K562 (cell line): Measurements from ENCODE around the gene CSMD2. TPM values are rescaled to one million over a fixed set of nuclear protein-coding genes. Genes with fewer than 3 reads are reported as not detected.

ENCODE experiments used
- ATAC-seq: fragments of 200-7000 bp; cut with Tn5 transposase; 3 replicates; pipeline ENCODE4 v1.9.1; 2020; ENCODE audit warnings: moderate library complexity
- BruUV-seq: library from RNA; stranded (reverse); fragments of 400-500 nt; replicated peaks from 2 replicates; lab custom pipeline; 2021; lab: Mats Ljungman, UMichigan
- CTCF ChIA-PET: fragments of 300-600 bp; formaldehyde crosslinking; extraction: SDS; loops from one replicate; lab custom pipeline; 2021; ENCODE audit warnings: low intra/inter-chr PET ratio; lab: Yijun Ruan, JAX
- POLR2A ChIA-PET: fragments of 300-600, 350-650 bp; sonication (Branson Sonifier 250); formaldehyde crosslinking; extraction: SDS; loops from one replicate; lab custom pipeline; 2021; ENCODE audit warnings: antibody characterized with exemption, inconsistent platforms; lab: Yijun Ruan, JAX
- DNase-seq, 4 experiments: peaks; one replicate each; pipeline versions ENCODE4 v3.0.0 to v3.0.0-alpha.2; 2011 to 2018; ENCODE audit warnings: low spot score in 3 of 4, mixed read lengths in 3 of 4; ENCODE audit errors: extremely low read depth in 1 of 4
- FAIRE-seq: peaks from 2 replicates; lab custom pipeline; 2011; peaks lifted over from hg19 to GRCh38; lab: Jason Lieb, UNC
- H2AFZ ChIP-seq: 2 replicates; pipeline ENCODE4 v1.6.0; 2011; ENCODE audit warnings: low read depth, low read length, control low read depth, inconsistent platforms
- H3K27ac ChIP-seq: fragments of 200-600 bp; 3 replicates; pipeline ENCODE4 v1.8.0; 2011; ENCODE audit warnings: low read depth, mild to moderate bottlenecking, control low read depth, inconsistent platforms, low read length, moderate library complexity, mixed read lengths; ENCODE audit errors: extremely low read depth
- H3K27me3 ChIP-seq, 2 experiments: fragments of 300-600 bp in 1 of 2; 2 replicates in 1 of 2; 3 replicates in 1 of 2; pipeline versions ENCODE4 v1.6.0 to v1.8.0; 2011; ENCODE audit warnings: inconsistent platforms in 2 of 2, low read length in 2 of 2, mild to moderate bottlenecking in 1 of 2, mixed read lengths in 1 of 2, moderate library complexity in 1 of 2; ENCODE audit not compliant: control insufficient read depth in 2 of 2, insufficient read depth in 2 of 2
- H3K36me3 ChIP-seq: fragments of 300-600 bp; 3 replicates; pipeline ENCODE4 v1.8.0; 2011; ENCODE audit warnings: mild to moderate bottlenecking, low read length, inconsistent platforms; ENCODE audit not compliant: control insufficient read depth, insufficient read depth
- H3K4me1 ChIP-seq, 2 experiments: fragments of 200-600 bp in 1 of 2; replicated peaks in 1 of 2; 2 replicates in 1 of 2; 3 replicates in 1 of 2; pipeline versions ENCODE4 v1.5.1 to v1.8.0; 2011; ENCODE audit warnings: inconsistent platforms in 2 of 2, low read length in 2 of 2, mild to moderate bottlenecking in 1 of 2, mixed read lengths in 1 of 2, moderate library complexity in 1 of 2; ENCODE audit not compliant: control insufficient read depth in 2 of 2, insufficient read depth in 2 of 2
- H3K4me2 ChIP-seq: 2 replicates; pipeline ENCODE4 v1.6.1; 2011; ENCODE audit warnings: low read length, control low read depth, inconsistent platforms, mixed read lengths; ENCODE audit not compliant: insufficient read depth
- H3K4me3 ChIP-seq: fragments of 200-600 bp; sonication (generic), shearing (Covaris generic); 2 replicates; pipeline ENCODE4 v1.5.1; 2016; ENCODE audit warnings: control low read depth, inconsistent platforms
- H3K79me2 ChIP-seq: fragments of 200-600 bp; 3 replicates; pipeline ENCODE4 v1.8.0; 2011; ENCODE audit warnings: low read length, inconsistent platforms; ENCODE audit not compliant: control insufficient read depth, insufficient read depth
- H3K9ac ChIP-seq, 2 experiments: 2 replicates each; pipeline versions ENCODE4 v1.6.0 to v1.6.1; 2011; ENCODE audit warnings: low read depth in 2 of 2, low read length in 2 of 2, control low read depth in 1 of 2, inconsistent platforms in 1 of 2, mild to moderate bottlenecking in 1 of 2, mixed read lengths in 1 of 2; ENCODE audit not compliant: insufficient read depth in 1 of 2
- H3K9me1 ChIP-seq: one replicate; pipeline ENCODE4 v1.6.0; 2011; ENCODE audit warnings: inconsistent platforms, mild to moderate bottlenecking, low read length, moderate library complexity; ENCODE audit not compliant: control insufficient read depth, insufficient read depth
- H3K9me3 ChIP-seq: replicated peaks from 2 replicates; pipeline ENCODE4 v1.5.1; 2011; ENCODE audit warnings: low read depth, low read length, inconsistent platforms; ENCODE audit not compliant: control insufficient read depth, insufficient read depth
- H4K20me1 ChIP-seq: replicated peaks from 2 replicates; pipeline ENCODE4 v1.6.1; 2011; ENCODE audit warnings: low read length, inconsistent platforms, mixed read lengths; ENCODE audit not compliant: control insufficient read depth, insufficient read depth
- CBFA2T2 ChIP-seq: fragments of 450-650 bp; conservative IDR thresholded peaks from 2 replicates; pipeline ENCODE4 v1.6.1; 2017; ENCODE audit warnings: mild to moderate bottlenecking
- CBX2 ChIP-seq: fragments of 200-600 bp; sonication (generic); IDR thresholded peaks from one replicate; pipeline ENCODE4 v1.6.1; 2012; ENCODE audit warnings: mild to moderate bottlenecking, low read length, inconsistent platforms; ENCODE audit not compliant: insufficient read depth, poor library complexity, severe bottlenecking
- CEBPG ChIP-seq, 3 experiments: fragments of 200-800 bp in 1 of 3; sonication (Bioruptor generic) in 1 of 3; sonication (generic) in 1 of 3; formaldehyde crosslinking in 1 of 3; IDR thresholded peaks in 2 of 3; conservative IDR thresholded peaks in 1 of 3; 2 replicates each; pipeline versions ENCODE4 v1.6.1 to v1.8.0; 2016 to 2022; ENCODE audit warnings: missing compliant biosample characterization in 2 of 3, missing genetic modification characterization in 2 of 3, mild to moderate bottlenecking in 1 of 3, missing genetic modification reagents in 1 of 3
- CHD4 ChIP-seq: fragments of 200-600 bp; sonication (generic); IDR thresholded peaks from 3 replicates; pipeline ENCODE4 v1.6.1; 2012; ENCODE audit warnings: low read depth, mild to moderate bottlenecking, mixed read lengths, low read length, inconsistent platforms; ENCODE audit not compliant: insufficient read depth, insufficient replicate concordance, poor library complexity, severe bottlenecking
- DLX4 ChIP-seq: fragments of 250-450 bp; sonication (Bioruptor Pico); IDR thresholded peaks from 2 replicates; pipeline ENCODE4 v1.6.1; 2021; ENCODE audit warnings: mild to moderate bottlenecking
- EP300 ChIP-seq: IDR thresholded peaks from 2 replicates; pipeline ENCODE4 v1.6.1; 2012; ENCODE audit warnings: low read length, improper control_type of control experiment
- FOXM1 ChIP-seq, 2 experiments: fragments of 450-650 bp in 1 of 2; sonication (generic) in 1 of 2; formaldehyde crosslinking in 1 of 2; IDR thresholded peaks; 2 replicates each; pipeline versions ENCODE4 v1.6.1 to v1.9.0; 2017 to 2022; ENCODE audit warnings: low read depth in 2 of 2, mild to moderate bottlenecking in 2 of 2, missing genetic modification reagents in 1 of 2, moderate library complexity in 1 of 2
- KLF16 ChIP-seq: IDR thresholded peaks from 2 replicates; pipeline ENCODE4 v1.6.1; 2016; ENCODE audit warnings: antibody characterized with exemption
- NELFE ChIP-seq: IDR thresholded peaks from 2 replicates; pipeline ENCODE4 v1.6.1; 2011; ENCODE audit warnings: mild to moderate bottlenecking; ENCODE audit not compliant: insufficient read depth, insufficient read length
- POLR2AphosphoS5 ChIP-seq: IDR thresholded peaks from 2 replicates; pipeline ENCODE4 v1.6.1; 2011; ENCODE audit warnings: mild to moderate bottlenecking, low read depth, low read length, moderate library complexity; ENCODE audit not compliant: control insufficient read depth, insufficient read depth
- POLR2H ChIP-seq: IDR thresholded peaks from 2 replicates; pipeline ENCODE4 v1.6.1; 2016; ENCODE audit warnings: missing genetic modification characterization, low read depth, mild to moderate bottlenecking, control low read depth, missing compliant biosample characterization, moderate library complexity
- TAF15 ChIP-seq: fragments of 200-400 bp; formaldehyde crosslinking; IDR thresholded peaks from 2 replicates; pipeline ENCODE4 v1.6.1; 2017; ENCODE audit warnings: mild to moderate bottlenecking, low read depth, low read length, moderate library complexity
- THAP7 ChIP-seq: fragments of 250-450 bp; sonication (Bioruptor Pico); IDR thresholded peaks from 2 replicates; pipeline ENCODE4 v1.5.0; 2021
- YY1 ChIP-seq, 3 experiments: IDR thresholded peaks; 2 replicates each; pipeline ENCODE4 v1.6.1; 2011; ENCODE audit warnings: low read length in 2 of 3, mild to moderate bottlenecking in 2 of 3, moderate library complexity in 2 of 3, borderline replicate concordance in 1 of 3, control low read depth in 1 of 3, low read depth in 1 of 3; ENCODE audit not compliant: insufficient read depth in 3 of 3, insufficient replicate concordance in 2 of 3, control insufficient read depth in 1 of 3, insufficient read length in 1 of 3; ENCODE audit errors: extremely low read depth in 1 of 3
- ZFP91 ChIP-seq: sonication (generic); formaldehyde crosslinking; IDR thresholded peaks from 2 replicates; pipeline ENCODE4 v1.8.0; 2022; ENCODE audit warnings: mild to moderate bottlenecking, missing genetic modification reagents
- ZNF175 ChIP-seq: fragments of 200-800 bp; sonication (Bioruptor generic); IDR thresholded peaks from 2 replicates; pipeline ENCODE4 v1.6.1; 2016; ENCODE audit warnings: low read depth, mild to moderate bottlenecking, missing genetic modification characterization, missing compliant biosample characterization
- ZNF184 ChIP-seq: sonication (generic); formaldehyde crosslinking; IDR thresholded peaks from 2 replicates; pipeline ENCODE4 v1.5.0; 2020; ENCODE audit warnings: missing genetic modification reagents
- ZNF232 ChIP-seq: sonication (generic); formaldehyde crosslinking; IDR thresholded peaks from 2 replicates; pipeline ENCODE4 v1.8.0; 2022; ENCODE audit warnings: mild to moderate bottlenecking, missing genetic modification reagents
- WGBS: fragments of 100-300 bp; shearing (Covaris generic); methylation state at CpG from one replicate; pipeline ENCODE4 v1.1.6; 2016; ENCODE audit warnings: low coverage, mixed read lengths; ENCODE audit not compliant: insufficient coverage; ENCODE audit errors: missing lambda C conversion rate; 5-methylcytosine and 5-hydroxymethylcytosine counted together
- in situ Hi-C: fragments of 300-500 bp; cut with MboI; formaldehyde crosslinking; loops from 4 replicates; pipeline ENCODE4 v1.15.0; 2018; ENCODE audit warnings: inconsistent platforms, mixed read lengths
- intact Hi-C: fragments of 100-400 bp; cut with micrococcal nuclease; formaldehyde crosslinking; loops from 2 replicates; pipeline ENCODE4 v1.14.2; 2022
- polyA plus RNA-seq, 8 experiments: library from polyadenylated mRNA; depleted of rRNA in 4 of 8; stranded (reverse) in 5 of 8; unstranded in 3 of 8; fragments of >200 nt; fragmentation: Nextera tagmentation in 2 of 8; fragmentation: Illumina TruSeq in 1 of 8; extraction: Ambion mirVana in 2 of 8; extraction: Trizol in 1 of 8; gene quantifications; 2 replicates each; pipeline versions ENCODE4 v1.2.1 to v1.2.3, GENCODE V29; 2011 to 2014; ENCODE audit warnings: inconsistent platforms in 1 of 8, missing spikeins in 1 of 8
- total RNA-seq, 7 experiments: library from RNA; depleted of rRNA in 6 of 7; stranded (reverse); fragments of >200 nt in 6 of 7; fragmentation: Illumina TruSeq in 2 of 7; extraction: Trizol in 2 of 7; gene quantifications; 2 replicates each; pipeline versions ENCODE4 v1.2.1 to v1.2.3, GENCODE V29; 2011 to 2021; ENCODE audit warnings: low replicate concordance in 1 of 7

CSMD2 gene
- total and polyA plus RNA-seq, 9 of the 15 experiments (the other 6 are each of a cell fraction or from before 2014, with no cell fraction given) = not detected

GRCh38 chr1:33682371-33682770 lies 482.7 kb downstream of the CSMD2 start (continued):
- TF ChIP-seq ZNF175 (CRISPR knock-in tag) (no peak), CHD4 (no peak), CBX2 (no peak), CEBPG (CRISPR knock-in tag; IDR thresholded peaks at IDR 0.05) (no peak), CEBPG (tag; conservative IDR thresholded peaks at IDR 0.05 in 1 of 2, IDR thresholded peaks at IDR 0.05 in 1 of 2) (no peak), FOXM1 (IDR thresholded peaks at IDR 0.05; ENCODE audit: low read depth) (no peak), FOXM1 (CRISPR knock-in tag; IDR thresholded peaks at IDR 0.05; ENCODE audit: low read depth) (no peak), ZFP91 (CRISPR knock-in tag) (no peak), ZNF232 (CRISPR knock-in tag) (no peak)

GRCh38 chr1:33680281-33680840 lies 484.7 kb downstream of the CSMD2 start:
- Histone ChIP-seq H3K27ac (no peak overlapping the region), H4K20me1 (no peaks in the 10 kb centered on the region), H2AFZ (no peak overlapping the region), H3K79me2 (no peaks in the 10 kb centered on the region), H3K9me3 (no peaks in the 10 kb centered on the region), H3K4me2 (no peak overlapping the region), H3K9me1 (no peaks in the 10 kb centered on the region), H3K4me3 (no peak overlapping the region), H3K9ac (no peak overlapping the region), H3K36me3 (no peaks in the 10 kb centered on the region), H3K4me1 (no peaks in the 10 kb centered on the region), H3K27me3 (peaks cover 0 to 8% of the 10 kb centered on the region in 2 experiments; a peak in 3 of 5 replicates)
- BruUV-seq = no TSS peak
- 5% methylated on average over 7 of the region's 7 CpGs for WGBS
- in situ Hi-C loops = no loop called here
- DNase-seq = no peak
- no peak for ATAC-seq
- CTCF ChIA-PET = no interaction called here
- no peak for FAIRE-seq
- POLR2A ChIA-PET = no interaction called here
- intact Hi-C loops = no loop called here
- TF ChIP-seq ZNF184 (no peak), POLR2H (tag) (no peak), TAF15 (no peak), EP300 (no peak), NELFE (no peak), DLX4 (CRISPR knock-in tag) (no peak), POLR2AphosphoS5 (no peak), KLF16 (no peak), THAP7 (CRISPR knock-in tag) (no peak), YY1 (IDR thresholded peaks at IDR 0.05; ENCODE audit: borderline replicate concordance in 1 of 3, control insufficient read depth in 1 of 3, extremely low read depth in 1 of 3, insufficient read depth in 3 of 3, insufficient read length in 1 of 3, insufficient replicate concordance in 2 of 3, low read depth in 1 of 3, low read length in 2 of 3) (no peak), CBFA2T2 (no peak)
